Tibial artery (tissue), 4 donors: ENCODE data around the gene E2F3.

Source experiments
- DNase-seq, 2 donors: peaks; one replicate each; pipeline ENCODE4 v3.0.0-alpha.2; 2019
- H3K27ac ChIP-seq, 2 donors: fragments of 200-600 bp; sonication (generic) in 1 of 2; 1 replicate in 1 of 2; 2 replicates in 1 of 2; pipeline ENCODE4 v1.5.1; 2018 to 2019; ENCODE audit warnings: mild to moderate bottlenecking in 1 of 2
- H3K27me3 ChIP-seq, 2 donors: fragments of 200-600 bp; sonication (generic) in 1 of 2; one replicate each; pipeline versions ENCODE4 v1.5.1 to v1.6.0; 2016 to 2019
- H3K36me3 ChIP-seq, 3 donors: fragments of 200-600 bp; sonication (generic) in 2 of 3; one replicate each; pipeline ENCODE4 v1.5.1; 2016 to 2019; ENCODE audit warnings: mild to moderate bottlenecking in 2 of 3
- H3K4me1 ChIP-seq, 4 donors: fragments of 200-600 bp; sonication (generic) in 2 of 4; 1 replicate in 3 of 4; 2 replicates in 1 of 4; pipeline ENCODE4 v1.5.1; 2016 to 2019
- H3K4me3 ChIP-seq, 2 donors: fragments of 200-600 bp; sonication (generic) in 1 of 2; 1 replicate in 1 of 2; 2 replicates in 1 of 2; pipeline ENCODE4 v1.5.1; 2018 to 2019; ENCODE audit warnings: mild to moderate bottlenecking in 2 of 2
- H3K9me3 ChIP-seq, 3 donors: fragments of 200-600 bp; sonication (generic) in 1 of 3; one replicate each; pipeline ENCODE4 v1.5.1; 2016 to 2019
- intact Hi-C: fragments of 100-400 bp; cut with DNase I; formaldehyde crosslinking; loops from one replicate; pipeline ENCODE4 v1.15.0; 2023; ENCODE audit warnings: low total_unique reads
- TF ChIP-seq, protein P1 (sequence below), 2 experiments: fragments of 200-600 bp in 1 of 2; fragments of 450-650 bp in 1 of 2; IDR thresholded peaks; one replicate each; pipeline ENCODE4 v1.5.1; 2017 to 2019; ENCODE audit warnings: antibody characterized with exemption in 2 of 2, mild to moderate bottlenecking in 1 of 2, moderate library complexity in 1 of 2

The E2F3 gene

DNA sequence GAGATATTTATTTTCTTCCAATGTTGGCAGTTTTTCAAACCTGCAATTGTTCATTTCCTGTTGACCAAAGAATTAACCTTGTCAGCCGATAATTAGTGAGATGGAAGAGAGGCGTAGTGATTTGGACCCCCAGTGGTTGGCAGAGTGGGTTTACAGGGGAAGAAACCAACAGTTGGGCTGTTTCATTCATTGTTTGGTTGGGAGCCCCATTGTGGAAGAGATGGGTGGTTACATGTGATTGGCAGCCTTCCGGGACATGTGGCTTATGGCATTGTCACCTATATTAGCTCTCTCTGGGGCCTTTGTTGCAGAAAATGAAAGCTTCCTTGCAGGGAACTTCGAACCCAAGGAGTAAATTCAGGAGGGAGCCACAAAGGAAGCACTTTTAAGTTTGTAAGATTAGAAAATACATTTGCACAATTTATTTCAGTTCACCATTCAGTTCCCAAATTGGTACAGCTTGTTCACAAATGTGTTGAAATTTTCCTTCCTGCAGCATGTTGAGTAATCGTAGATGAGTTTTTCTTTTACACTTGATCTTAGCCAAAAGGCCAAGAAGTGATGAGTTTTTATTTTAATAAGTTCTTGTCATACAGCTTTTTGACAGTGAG is 82.3 kb downstream of the E2F3 start:
- Histone ChIP-seq H3K27ac (no peak overlapping the region), H3K4me1 (peaks cover 0 to 5% (median 0%) of the 10 kb centered on the region in 4 donors), H3K4me3 (no peak overlapping the region), H3K36me3 (peaks cover 9 to 55% (median 53%) of the 10 kb centered on the region in 3 donors), H3K9me3 (no peaks in the 10 kb centered on the region), H3K27me3 (no peaks in the 10 kb centered on the region)
- TF ChIP-seq, protein P1, sequence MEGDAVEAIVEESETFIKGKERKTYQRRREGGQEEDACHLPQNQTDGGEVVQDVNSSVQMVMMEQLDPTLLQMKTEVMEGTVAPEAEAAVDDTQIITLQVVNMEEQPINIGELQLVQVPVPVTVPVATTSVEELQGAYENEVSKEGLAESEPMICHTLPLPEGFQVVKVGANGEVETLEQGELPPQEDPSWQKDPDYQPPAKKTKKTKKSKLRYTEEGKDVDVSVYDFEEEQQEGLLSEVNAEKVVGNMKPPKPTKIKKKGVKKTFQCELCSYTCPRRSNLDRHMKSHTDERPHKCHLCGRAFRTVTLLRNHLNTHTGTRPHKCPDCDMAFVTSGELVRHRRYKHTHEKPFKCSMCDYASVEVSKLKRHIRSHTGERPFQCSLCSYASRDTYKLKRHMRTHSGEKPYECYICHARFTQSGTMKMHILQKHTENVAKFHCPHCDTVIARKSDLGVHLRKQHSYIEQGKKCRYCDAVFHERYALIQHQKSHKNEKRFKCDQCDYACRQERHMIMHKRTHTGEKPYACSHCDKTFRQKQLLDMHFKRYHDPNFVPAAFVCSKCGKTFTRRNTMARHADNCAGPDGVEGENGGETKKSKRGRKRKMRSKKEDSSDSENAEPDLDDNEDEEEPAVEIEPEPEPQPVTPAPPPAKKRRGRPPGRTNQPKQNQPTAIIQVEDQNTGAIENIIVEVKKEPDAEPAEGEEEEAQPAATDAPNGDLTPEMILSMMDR (IDR thresholded peaks at IDR 0.05) = no peak
- no peak for DNase-seq
- intact Hi-C loops = no loop called here

DNA sequence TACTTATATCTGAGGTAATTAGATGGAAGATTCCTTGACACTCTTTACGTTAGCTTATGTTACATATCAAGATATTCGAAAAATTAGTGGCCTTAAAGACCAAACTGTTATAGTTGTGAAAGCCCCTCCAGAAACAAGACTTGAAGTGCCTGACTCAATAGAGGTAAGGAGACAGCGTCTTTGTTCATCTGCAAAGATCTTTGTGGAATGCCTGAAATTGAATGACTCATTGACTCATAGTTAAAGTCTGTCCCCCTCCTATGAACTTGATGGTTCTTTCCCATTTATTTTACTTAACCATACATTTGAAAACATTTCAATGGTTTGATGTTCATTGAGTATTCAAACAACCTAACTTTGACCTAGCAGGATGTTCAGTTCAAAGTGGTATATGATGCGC is 85.0 kb downstream of the E2F3 start:
- TF ChIP-seq, protein P1 (IDR thresholded peaks at IDR 0.05) = no peak
- Histone ChIP-seq H3K27me3 (no peaks in the 10 kb centered on the region), H3K27ac (no peak overlapping the region), H3K9me3 (no peaks in the 10 kb centered on the region), H3K4me1 (peaks cover 0 to 5% (median 0%) of the 10 kb centered on the region in 4 donors), H3K4me3 (no peak overlapping the region), H3K36me3 (peaks cover 23 to 60% (median 57%) of the 10 kb centered on the region in 3 donors)
- intact Hi-C loops = no loop called here
- DNase-seq = no peak

DNA sequence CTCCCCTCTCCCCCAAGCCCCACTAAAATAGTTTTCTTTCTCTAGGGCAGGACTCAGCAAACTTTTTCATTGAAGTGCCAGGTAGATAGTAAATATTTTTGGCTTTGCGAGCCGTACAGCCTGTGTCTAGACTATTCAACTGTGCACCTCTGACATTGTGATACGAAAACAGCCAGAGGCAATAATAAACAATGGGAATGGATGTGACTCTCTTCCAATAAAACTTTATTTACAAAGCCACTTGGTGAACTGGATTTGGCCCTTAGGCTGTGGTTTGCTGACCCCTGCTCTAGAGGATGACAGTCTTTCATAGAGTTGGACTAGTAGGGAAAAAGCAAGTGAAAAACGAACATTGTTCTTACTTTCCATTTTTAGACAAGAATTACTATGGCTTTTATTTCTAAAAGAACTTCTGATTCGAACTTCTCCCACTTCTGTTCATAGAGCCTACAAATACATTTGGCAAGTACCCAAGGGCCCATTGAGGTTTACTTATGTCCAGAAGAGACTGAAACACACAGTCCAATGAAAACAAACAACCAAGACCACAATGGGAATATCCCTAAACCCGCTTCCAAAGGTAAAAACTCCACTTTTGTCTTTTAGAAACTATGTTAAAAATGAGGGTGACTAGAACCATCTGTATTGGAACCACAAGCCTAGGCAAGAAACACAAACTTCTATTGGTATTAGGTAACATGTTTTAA is 86.1 kb downstream of the E2F3 start:
- H3K9me3 ChIP-seq = no peaks in the 10 kb centered on the region
- peaks cover 24 to 56% (median 55%) of the 10 kb centered on the region in 3 donors for H3K36me3 ChIP-seq
- TF ChIP-seq, protein P1 (IDR thresholded peaks at IDR 0.05) = no peak
- no peak for DNase-seq
- H3K4me1 ChIP-seq = peaks cover 0 to 5% (median 0%) of the 10 kb centered on the region in 4 donors
- no peaks in the 10 kb centered on the region for H3K27me3 ChIP-seq
- H3K27ac ChIP-seq = no peak overlapping the region
- H3K4me3 ChIP-seq = no peak overlapping the region
- intact Hi-C loops = no loop called here

DNA sequence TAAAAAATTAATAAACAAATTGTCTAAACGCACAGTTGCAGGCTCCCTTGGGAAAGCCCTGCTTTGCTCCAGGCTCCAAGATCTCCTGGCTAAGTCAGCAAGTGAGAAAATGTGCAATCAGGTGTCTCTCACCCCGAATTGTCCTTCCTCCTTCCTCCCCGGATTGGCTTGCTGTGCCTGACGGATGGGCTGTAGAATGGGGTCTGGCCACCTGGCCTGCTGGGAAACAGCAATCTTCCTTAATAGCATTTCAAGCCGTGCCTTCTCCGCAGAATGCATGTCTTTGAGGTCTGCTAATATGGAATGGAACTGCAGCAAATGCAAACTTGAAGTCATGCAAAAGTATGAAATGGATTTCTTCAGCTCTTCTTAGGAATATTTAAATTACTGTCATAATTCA is 88.9 kb downstream of the E2F3 start:
- no peaks in the 10 kb centered on the region for H3K9me3 ChIP-seq
- no peaks in the 10 kb centered on the region for H3K27me3 ChIP-seq
- no peak overlapping the region for H3K27ac ChIP-seq
- no peaks in the 10 kb centered on the region for H3K4me1 ChIP-seq
- H3K4me3 ChIP-seq = no peak overlapping the region
- intact Hi-C loops = no loop called here
- TF ChIP-seq, protein P1 (IDR thresholded peaks at IDR 0.05) = no peak
- no peak for DNase-seq
- peaks cover 24 to 43% (median 41%) of the 10 kb centered on the region in 3 donors for H3K36me3 ChIP-seq

DNA sequence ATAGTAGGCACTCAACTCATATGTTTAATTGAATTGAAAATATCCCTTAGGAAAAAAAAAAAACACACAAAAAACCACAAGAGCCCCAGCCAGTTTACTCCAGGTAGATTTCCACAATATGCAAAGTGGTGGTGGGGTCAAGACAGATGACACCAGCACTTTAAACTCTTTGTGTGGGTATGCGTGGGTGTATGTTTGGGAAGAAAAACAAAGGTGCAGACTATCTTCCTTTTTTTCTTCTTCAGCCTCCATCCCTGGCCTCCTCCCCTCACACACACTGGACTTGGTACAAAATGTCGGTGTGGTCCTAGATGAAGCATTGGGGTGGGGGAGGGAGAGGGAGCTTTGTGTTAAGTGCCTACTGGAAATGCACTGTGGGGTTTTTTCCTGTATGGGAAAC is 90.4 kb downstream of the E2F3 start:
- Histone ChIP-seq H3K9me3 (no peaks in the 10 kb centered on the region), H3K27me3 (no peaks in the 10 kb centered on the region), H3K27ac (no peak overlapping the region), H3K36me3 (peaks cover 24 to 38% (median 32%) of the 10 kb centered on the region in 3 donors), H3K4me3 (no peak overlapping the region), H3K4me1 (no peaks in the 10 kb centered on the region)
- no peak for DNase-seq
- intact Hi-C loops = no loop called here
- TF ChIP-seq, protein P1 (IDR thresholded peaks at IDR 0.05) = no peak
